ENCODE data around the gene GATAD1. TPM values are rescaled to one million over a fixed set of nuclear protein-coding genes. Genes with fewer than 3 reads are reported as not detected.

GATAD1 gene
- polyA plus RNA-seq, 1 experiment: 31.7 TPM

- Histone ChIP-seq H3K9me3 (ENCODE audit: control insufficient read depth, insufficient read depth, low read length) (no peaks in the 10 kb centered on the region), H3K27me3 (ENCODE audit: control insufficient read depth, insufficient read depth, low read length) (no peaks in the 10 kb centered on the region), H3K4me3 (ENCODE audit: low read depth, low read length) (no peak overlapping the region), H3K27ac (ENCODE audit: low read depth, low read length) (no peak overlapping the region)
- ChIA-PET CTCF (interaction anchor here (0.7 kb wide), 1 partner anchor 679 kb away, joined by 7 read pairs; no protein-coding TSS in a partner anchor), POLR2A (no interaction called here)
- no peak for DNase-seq (ENCODE audit: low read depth, low spot score)
- no peak for TF ChIP-seq CTCF (IDR thresholded peaks at IDR 0.05; ENCODE audit: low read depth, low read length)
These were observed 61.7 kb downstream of the GATAD1 start for GRCh38 chr7:92508946-92509345.

Other genes starting within 250 kb of the GATAD1 start
- 34.2 and 45.1 TPM in 2 replicates for gene KRIT1, start 201.6 kb upstream of the GATAD1 start, polyA plus RNA-seq (2011; rRNA removed)
- 38.0 and 52.6 TPM in 2 replicates for gene ANKIB1, start 201.5 kb upstream of the GATAD1 start, polyA plus RNA-seq (2011; rRNA removed)
- not detected in 2 replicates for gene ERVW-1, start 30.5 kb downstream of the GATAD1 start, polyA plus RNA-seq (2011; rRNA removed)
- 13.8 and 20.9 TPM in 2 replicates for gene PEX1, start 81.0 kb downstream of the GATAD1 start, polyA plus RNA-seq (2011; rRNA removed)
- 5.7 and 7.3 TPM in 2 replicates for gene RBM48, start 81.3 kb downstream of the GATAD1 start, polyA plus RNA-seq (2011; rRNA removed)
- 16.8 and 27.0 TPM in 2 replicates for gene FAM133B, start 142.9 kb downstream of the GATAD1 start, polyA plus RNA-seq (2011; rRNA removed)